ENCODE results near the gene MXD3. TPM values are rescaled to one million over a fixed set of nuclear protein-coding genes. Genes with fewer than 3 reads are reported as not detected.

Gene MXD3
- total and polyA plus RNA-seq, 8 donors, result 6.8 to 86.9 (median 20.4) TPM

- no peak for TF ChIP-seq CTCF (IDR thresholded peaks at IDR 0.05)
- no peak for TF ChIP-seq POLR2A (IDR thresholded peaks at IDR 0.05)
- no peak for TF ChIP-seq POLR2AphosphoS5 (IDR thresholded peaks at IDR 0.05)
- TF ChIP-seq EP300 (IDR thresholded peaks at IDR 0.05), result no peak
These were observed 10.1 kb downstream of the MXD3 start for GRCh38 chr5:177301503-177302165.

GRCh38 chr5:177300951-177301350 lies 10.7 kb downstream of the MXD3 start:
- no peak for DNase-seq
- H3K4me3 ChIP-seq, result no peak overlapping the region
- TF ChIP-seq CTCF (IDR thresholded peaks at IDR 0.05) (no peak), EP300 (IDR thresholded peaks at IDR 0.05) (no peak), POLR2AphosphoS5 (IDR thresholded peaks at IDR 0.05) (no peak), POLR2A (IDR thresholded peaks at IDR 0.05) (no peak)
- 66 to 87% (median 78%) methylated on average over 2 of the region's 2 CpGs for WGBS, 5 donors
- H3K9me3 ChIP-seq, result no peaks in the 10 kb centered on the region
- H3K4me1 ChIP-seq, result peaks cover 59 to 79% (median 68%) of the 10 kb centered on the region in 4 donors
- H3K36me3 ChIP-seq, result peaks cover 14 to 41% (median 27%) of the 10 kb centered on the region in 4 donors
- H3K27ac ChIP-seq, result peak overlapping the region in 4 of 5 donors; percentile 86 to 92 (median 88)
- H3K27me3 ChIP-seq, result no peaks in the 10 kb centered on the region
- intact Hi-C loops (cut with DNase I; ENCODE audit: low total_unique reads), result no loop called here

More at GRCh38 chr5:177301503-177302165, 10.1 kb downstream of the MXD3 start:
- Histone ChIP-seq H3K4me1 (peaks cover 54 to 79% (median 63%) of the 10 kb centered on the region in 4 donors), H3K9me3 (no peaks in the 10 kb centered on the region), H3K4me3 (peak overlapping the region in 2 of 4 donors; percentile 84 to 88), H3K27me3 (no peaks in the 10 kb centered on the region), H3K36me3 (peaks cover 15 to 41% (median 27%) of the 10 kb centered on the region in 4 donors), H3K27ac (peak overlapping the region; percentile 46 to 92 (median 87))
- WGBS, 5 donors, result 52 to 60% (median 56%) methylated on average over 7 of the region's 7 CpGs
- peak; percentile 67 to 79 for DNase-seq
- intact Hi-C loops (cut with DNase I; ENCODE audit: low total_unique reads), result no loop called here

- H3K9me3 ChIP-seq, result no peaks in the 10 kb centered on the region
- no peaks in the 10 kb centered on the region for H3K27me3 ChIP-seq
- H3K4me3 ChIP-seq, result no peak overlapping the region
- DNase-seq, result peak; percentile 56 to 94
- TF ChIP-seq CTCF (IDR thresholded peaks at IDR 0.05) (no peak), EP300 (IDR thresholded peaks at IDR 0.05) (no peak), POLR2A (IDR thresholded peaks at IDR 0.05) (no peak), POLR2AphosphoS5 (IDR thresholded peaks at IDR 0.05) (peak in 2 of 3 donors; percentile 17 to 61)
- intact Hi-C loops (cut with DNase I; ENCODE audit: low total_unique reads), result no loop called here
- H3K27ac ChIP-seq, result peak overlapping the region; percentile 48 to 92 (median 87)
- H3K4me1 ChIP-seq, result peaks cover 56 to 79% (median 65%) of the 10 kb centered on the region in 4 donors
- H3K36me3 ChIP-seq, result peaks cover 14 to 41% (median 27%) of the 10 kb centered on the region in 4 donors
- 0 to 12% (median 10%) methylated on average over 4 of the region's 4 CpGs for WGBS, 5 donors
These were observed 11.3 kb downstream of the MXD3 start for GRCh38 chr5:177300236-177300880.

- no peak for DNase-seq
- TF ChIP-seq POLR2AphosphoS5 (IDR thresholded peaks at IDR 0.05) (no peak), POLR2A (IDR thresholded peaks at IDR 0.05) (no peak), EP300 (IDR thresholded peaks at IDR 0.05) (no peak), CTCF (IDR thresholded peaks at IDR 0.05) (no peak)
- Histone ChIP-seq H3K9me3 (no peaks in the 10 kb centered on the region), H3K27ac (peak overlapping the region; percentile 8 to 92 (median 87)), H3K4me1 (peaks cover 49 to 77% (median 58%) of the 10 kb centered on the region in 4 donors), H3K27me3 (no peaks in the 10 kb centered on the region), H3K4me3 (no peak overlapping the region), H3K36me3 (peaks cover 19 to 41% (median 29%) of the 10 kb centered on the region in 4 donors)
- intact Hi-C loops (cut with DNase I; ENCODE audit: low total_unique reads), result loop anchor here (10.0 kb wide), 1 partner anchor 175 kb away; no protein-coding TSS in a partner anchor
- 67 to 72% (median 67%) methylated on average over 9 of the region's 9 CpGs for WGBS, 5 donors
These were observed 12.0 kb downstream of the MXD3 start for GRCh38 chr5:177299697-177300096.

Measured in stomach (tissue), 9 donors.